ENCODE results near the gene CLBA1.
"Not testable (repeated sequence)": the region's sequence is repeated elsewhere in the genome, so short reads cannot be mapped to it uniquely, and the experiment has no call there.

CLBA1 gene

DNA sequence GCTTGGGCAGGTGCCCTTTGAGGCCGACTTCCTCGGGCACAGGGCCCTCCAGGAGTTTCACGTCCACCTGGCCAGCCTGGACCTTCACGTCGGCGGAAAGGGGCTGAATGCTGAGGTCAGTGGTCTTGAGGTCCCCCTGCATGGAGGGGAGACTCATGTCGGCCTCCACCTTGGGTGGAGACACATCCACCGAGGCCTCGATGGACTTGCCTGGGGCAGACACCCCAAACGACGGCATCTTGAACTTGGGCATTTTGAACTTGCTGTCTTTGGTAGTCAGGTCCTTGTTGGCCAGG, 36.9 kb upstream of the CLBA1 start:
- Histone ChIP-seq H3K27ac (ENCODE audit: insufficient read depth in 1 of 2, low read depth in 1 of 2, low read length in 2 of 2, poor library complexity in 1 of 2, severe bottlenecking in 2 of 2) (no peak overlapping the region), H3K36me3 (ENCODE audit: control insufficient read depth in 4 of 4, insufficient read depth in 4 of 4, low read length in 3 of 4) (no peaks in the 10 kb centered on the region), H3K27me3 (replicated peaks in 2 of 5; ENCODE audit: control insufficient read depth in 4 of 5, insufficient read depth in 5 of 5, low read length in 4 of 5) (no peaks in the 10 kb centered on the region), H3K4me1 (ENCODE audit: control extremely low read depth in 1 of 4, control insufficient read depth in 4 of 4, insufficient read depth in 4 of 4, low read length in 3 of 4) (no peaks in the 10 kb centered on the region), H3K9me3 (ENCODE audit: control extremely low read depth in 1 of 5, control insufficient read depth in 4 of 5, insufficient read depth in 2 of 5, low read depth in 1 of 5, low read length in 4 of 5) (no peaks in the 10 kb centered on the region), H3K4me3 (ENCODE audit: control insufficient read depth in 1 of 7, extremely low read depth in 1 of 7, insufficient read depth in 4 of 7, low read depth in 2 of 7, low read length in 6 of 7) (no peak overlapping the region)
- ChIA-PET CTCF (interaction anchor here (1.0 to 1.8 kb wide), 2 partner anchors 8 to 97 kb away, joined by 3 to 4 read pairs; no protein-coding TSS in a partner anchor), POLR2A (no interaction called here)
- no peak for DNase-seq
- 100% methylated on average over 6 of the region's 11 CpGs for WGBS (ENCODE audit: insufficient coverage)

DNA sequence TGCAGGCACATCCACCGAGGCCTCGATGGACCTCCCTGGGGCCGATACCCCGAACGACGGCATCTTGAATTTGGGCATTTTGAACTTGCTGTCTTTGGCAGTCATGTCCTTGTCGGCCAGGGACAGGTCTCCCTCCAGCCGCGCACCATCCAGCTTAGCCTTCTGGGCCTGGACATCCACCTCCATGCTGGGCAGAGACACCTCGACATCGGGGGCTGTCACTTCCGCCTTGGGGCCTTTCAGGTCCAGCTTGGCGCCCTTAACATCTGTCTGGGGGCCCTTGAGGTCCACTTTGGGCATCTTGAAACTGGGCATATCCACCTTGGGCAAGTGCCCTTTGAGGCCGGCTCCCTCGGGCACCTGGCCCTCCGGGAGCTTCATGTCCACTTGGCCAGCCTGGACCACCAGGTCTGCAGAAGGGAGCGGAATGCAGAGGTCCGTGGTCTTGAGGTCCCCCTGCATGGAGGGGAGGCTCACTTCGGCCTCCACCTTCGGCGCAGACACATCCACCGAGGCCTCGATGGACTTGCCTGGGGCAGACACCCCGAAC, 36.1 kb upstream of the CLBA1 start:
- 98% methylated on average over 10 of the region's 24 CpGs for WGBS (ENCODE audit: insufficient coverage)
- H3K36me3 ChIP-seq (ENCODE audit: control insufficient read depth in 4 of 4, insufficient read depth in 4 of 4, low read length in 3 of 4) = not testable (repeated sequence)

GRCh38 chr14:104950021-104950420, 35.6 kb upstream of the CLBA1 start:
- CTCF ChIA-PET = interaction anchor here (1.8 kb wide), 1 partner anchor 10 kb away, joined by 4 read pairs; no protein-coding TSS in a partner anchor
- no peaks in the 10 kb centered on the region for H3K4me1 ChIP-seq (ENCODE audit: control extremely low read depth in 1 of 4, control insufficient read depth in 4 of 4, insufficient read depth in 4 of 4, low read length in 3 of 4)
- no peaks in the 10 kb centered on the region for H3K36me3 ChIP-seq (ENCODE audit: control insufficient read depth in 4 of 4, insufficient read depth in 4 of 4, low read length in 3 of 4)
- no peaks in the 10 kb centered on the region for H3K9me3 ChIP-seq (ENCODE audit: control extremely low read depth in 1 of 5, control insufficient read depth in 4 of 5, insufficient read depth in 2 of 5, low read depth in 1 of 5, low read length in 4 of 5)
- no peak overlapping the region for H3K4me3 ChIP-seq (ENCODE audit: control insufficient read depth in 1 of 7, extremely low read depth in 1 of 7, insufficient read depth in 4 of 7, low read depth in 2 of 7, low read length in 6 of 7)
- POLR2A ChIA-PET = no interaction called here
- no peak for DNase-seq
- no peak overlapping the region for H3K27ac ChIP-seq (ENCODE audit: insufficient read depth in 1 of 2, low read depth in 1 of 2, low read length in 2 of 2, poor library complexity in 1 of 2, severe bottlenecking in 2 of 2)
- H3K27me3 ChIP-seq (replicated peaks in 2 of 5; ENCODE audit: control insufficient read depth in 4 of 5, insufficient read depth in 5 of 5, low read length in 4 of 5) = no peaks in the 10 kb centered on the region
- 90% methylated on average over 14 of the region's 17 CpGs for WGBS (ENCODE audit: insufficient coverage)

More for the DNA sequence above, 36.1 kb upstream of the CLBA1 start:
- H3K9me3 ChIP-seq (ENCODE audit: control extremely low read depth in 1 of 5, control insufficient read depth in 4 of 5, insufficient read depth in 2 of 5, low read depth in 1 of 5, low read length in 4 of 5); H3K4me3 ChIP-seq (ENCODE audit: control insufficient read depth in 1 of 7, extremely low read depth in 1 of 7, insufficient read depth in 4 of 7, low read depth in 2 of 7, low read length in 6 of 7); POLR2A ChIA-PET; H3K27me3 ChIP-seq (replicated peaks in 2 of 5; ENCODE audit: control insufficient read depth in 4 of 5, insufficient read depth in 5 of 5, low read length in 4 of 5); H3K4me1 ChIP-seq (ENCODE audit: control extremely low read depth in 1 of 4, control insufficient read depth in 4 of 4, insufficient read depth in 4 of 4, low read length in 3 of 4); H3K27ac ChIP-seq (ENCODE audit: insufficient read depth in 1 of 2, low read depth in 1 of 2, low read length in 2 of 2, poor library complexity in 1 of 2, severe bottlenecking in 2 of 2); DNase-seq: not testable (repeated sequence)
- CTCF ChIA-PET = interaction anchor here (1.0 to 1.8 kb wide), 2 partner anchors 9 to 97 kb away, joined by 3 to 4 read pairs; no protein-coding TSS in a partner anchor

DNA sequence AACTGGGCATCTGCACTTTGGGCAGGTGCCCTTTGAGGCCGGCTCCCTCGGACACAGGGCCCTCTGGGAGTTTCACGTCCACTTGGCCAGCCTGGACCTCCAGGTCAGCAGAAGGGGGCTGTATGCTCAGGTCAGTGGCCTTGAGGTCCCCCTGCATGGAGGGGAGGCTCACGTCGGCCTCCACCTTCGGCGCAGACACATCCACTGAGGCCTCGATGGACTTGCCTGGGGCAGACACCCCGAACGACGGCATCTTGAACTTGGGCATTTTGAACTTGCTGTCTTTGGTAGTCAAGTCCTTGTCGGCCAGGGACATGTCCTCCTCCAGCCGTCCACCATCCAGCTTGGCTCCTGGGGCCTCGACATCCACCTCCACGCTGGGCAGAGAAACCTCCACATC, 34.9 kb upstream of the CLBA1 start:
- H3K4me3 ChIP-seq (ENCODE audit: control insufficient read depth in 1 of 7, extremely low read depth in 1 of 7, insufficient read depth in 4 of 7, low read depth in 2 of 7, low read length in 6 of 7); DNase-seq; POLR2A ChIA-PET; CTCF ChIA-PET; H3K9me3 ChIP-seq (ENCODE audit: control extremely low read depth in 1 of 5, control insufficient read depth in 4 of 5, insufficient read depth in 2 of 5, low read depth in 1 of 5, low read length in 4 of 5); H3K4me1 ChIP-seq (ENCODE audit: control extremely low read depth in 1 of 4, control insufficient read depth in 4 of 4, insufficient read depth in 4 of 4, low read length in 3 of 4); H3K27me3 ChIP-seq (replicated peaks in 2 of 5; ENCODE audit: control insufficient read depth in 4 of 5, insufficient read depth in 5 of 5, low read length in 4 of 5); H3K36me3 ChIP-seq (ENCODE audit: control insufficient read depth in 4 of 4, insufficient read depth in 4 of 4, low read length in 3 of 4); H3K27ac ChIP-seq (ENCODE audit: insufficient read depth in 1 of 2, low read depth in 1 of 2, low read length in 2 of 2, poor library complexity in 1 of 2, severe bottlenecking in 2 of 2): not testable (repeated sequence)
- WGBS (ENCODE audit: insufficient coverage) = 97% methylated on average over 3 of the region's 15 CpGs

DNA sequence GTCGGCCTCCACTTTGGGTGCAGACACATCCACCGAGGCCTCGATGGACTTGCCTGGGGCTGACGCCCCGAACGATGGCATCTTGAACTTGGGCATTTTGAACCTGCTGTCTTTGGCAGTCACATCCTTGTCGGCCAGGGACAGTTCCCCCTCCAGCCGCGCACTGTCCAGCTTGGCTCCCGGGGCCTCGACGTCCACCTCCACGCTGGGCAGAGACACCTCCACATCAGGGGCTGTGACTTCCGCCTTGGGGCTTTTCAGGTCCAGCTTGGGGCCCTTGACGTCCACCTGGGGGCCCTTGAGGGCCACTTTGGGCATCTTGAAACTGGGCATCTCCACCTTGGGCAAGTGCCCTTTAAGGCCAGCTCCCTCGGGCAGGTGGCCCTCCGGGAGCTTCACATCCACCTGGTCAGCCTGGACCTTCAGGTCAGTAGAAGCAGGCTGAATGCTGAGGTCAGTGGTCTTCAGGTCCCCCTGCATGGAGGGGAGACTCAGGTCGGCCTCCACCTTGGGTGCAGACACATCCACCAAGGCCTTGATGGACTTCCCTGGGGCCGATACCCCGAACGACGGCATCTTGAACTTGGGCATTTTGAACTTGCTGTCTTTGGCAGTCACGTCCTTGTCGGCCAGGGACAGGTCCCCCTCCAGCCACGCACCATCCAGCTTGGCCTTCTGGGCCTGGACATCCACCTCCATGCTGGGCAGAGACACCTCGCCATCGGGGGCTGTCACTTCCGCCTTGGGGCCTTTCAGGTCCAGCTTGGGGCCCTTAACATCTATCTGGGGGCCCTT, 33.5 kb upstream of the CLBA1 start:
- H3K27me3 ChIP-seq (replicated peaks in 2 of 5; ENCODE audit: control insufficient read depth in 4 of 5, insufficient read depth in 5 of 5, low read length in 4 of 5); H3K4me3 ChIP-seq (ENCODE audit: control insufficient read depth in 1 of 7, extremely low read depth in 1 of 7, insufficient read depth in 4 of 7, low read depth in 2 of 7, low read length in 6 of 7); H3K4me1 ChIP-seq (ENCODE audit: control extremely low read depth in 1 of 4, control insufficient read depth in 4 of 4, insufficient read depth in 4 of 4, low read length in 3 of 4); DNase-seq; H3K9me3 ChIP-seq (ENCODE audit: control extremely low read depth in 1 of 5, control insufficient read depth in 4 of 5, insufficient read depth in 2 of 5, low read depth in 1 of 5, low read length in 4 of 5); H3K27ac ChIP-seq (ENCODE audit: insufficient read depth in 1 of 2, low read depth in 1 of 2, low read length in 2 of 2, poor library complexity in 1 of 2, severe bottlenecking in 2 of 2); H3K36me3 ChIP-seq (ENCODE audit: control insufficient read depth in 4 of 4, insufficient read depth in 4 of 4, low read length in 3 of 4); POLR2A ChIA-PET: not testable (repeated sequence)
- CTCF ChIA-PET = interaction anchor here (1.2 kb wide), 1 partner anchor 22 kb away, joined by 4 read pairs; no protein-coding TSS in a partner anchor
- 88% methylated on average over 20 of the region's 28 CpGs for WGBS (ENCODE audit: insufficient coverage)

GRCh38 chr14:104953097-104953496, 32.5 kb upstream of the CLBA1 start:
- ChIA-PET CTCF (no interaction called here), POLR2A (no interaction called here)
- Histone ChIP-seq H3K9me3 (ENCODE audit: control extremely low read depth in 1 of 5, control insufficient read depth in 4 of 5, insufficient read depth in 2 of 5, low read depth in 1 of 5, low read length in 4 of 5) (no peaks in the 10 kb centered on the region), H3K4me3 (ENCODE audit: control insufficient read depth in 1 of 7, extremely low read depth in 1 of 7, insufficient read depth in 4 of 7, low read depth in 2 of 7, low read length in 6 of 7) (no peak overlapping the region), H3K27ac (ENCODE audit: insufficient read depth in 1 of 2, low read depth in 1 of 2, low read length in 2 of 2, poor library complexity in 1 of 2, severe bottlenecking in 2 of 2) (no peak overlapping the region), H3K36me3 (ENCODE audit: control insufficient read depth in 4 of 4, insufficient read depth in 4 of 4, low read length in 3 of 4) (no peaks in the 10 kb centered on the region), H3K4me1 (ENCODE audit: control extremely low read depth in 1 of 4, control insufficient read depth in 4 of 4, insufficient read depth in 4 of 4, low read length in 3 of 4) (no peaks in the 10 kb centered on the region), H3K27me3 (replicated peaks in 2 of 5; ENCODE audit: control insufficient read depth in 4 of 5, insufficient read depth in 5 of 5, low read length in 4 of 5) (no peaks in the 10 kb centered on the region)
- DNase-seq = no peak
- 89% methylated on average over 11 of the region's 13 CpGs for WGBS (ENCODE audit: insufficient coverage)

- no peak overlapping the region for H3K27ac ChIP-seq (ENCODE audit: insufficient read depth in 1 of 2, low read depth in 1 of 2, low read length in 2 of 2, poor library complexity in 1 of 2, severe bottlenecking in 2 of 2)
Observed at GRCh38 chr14:104953896-104954656, 31.5 kb upstream of the CLBA1 start.

More at GRCh38 chr14:104953896-104954656, 31.5 kb upstream of the CLBA1 start:
- Histone ChIP-seq H3K4me1 (ENCODE audit: control extremely low read depth in 1 of 4, control insufficient read depth in 4 of 4, insufficient read depth in 4 of 4, low read length in 3 of 4) (no peaks in the 10 kb centered on the region), H3K27me3 (replicated peaks in 2 of 5; ENCODE audit: control insufficient read depth in 4 of 5, insufficient read depth in 5 of 5, low read length in 4 of 5) (no peaks in the 10 kb centered on the region), H3K4me3 (ENCODE audit: control insufficient read depth in 1 of 7, extremely low read depth in 1 of 7, insufficient read depth in 4 of 7, low read depth in 2 of 7, low read length in 6 of 7) (no peak overlapping the region), H3K9me3 (ENCODE audit: control extremely low read depth in 1 of 5, control insufficient read depth in 4 of 5, insufficient read depth in 2 of 5, low read depth in 1 of 5, low read length in 4 of 5) (no peaks in the 10 kb centered on the region), H3K36me3 (ENCODE audit: control insufficient read depth in 4 of 4, insufficient read depth in 4 of 4, low read length in 3 of 4) (no peaks in the 10 kb centered on the region)
- CTCF ChIA-PET = interaction anchor here (2.7 kb wide), 1 partner anchor 19 kb away, joined by 8 read pairs; no protein-coding TSS in a partner anchor
- no peak for DNase-seq
- WGBS (ENCODE audit: insufficient coverage) = 98% methylated on average over 22 of the region's 26 CpGs
- POLR2A ChIA-PET = no interaction called here
